ENCODE data around the gene MBD3. TPM values are rescaled to one million over a fixed set of nuclear protein-coding genes. Genes with fewer than 3 reads are reported as not detected.

MBD3 gene
- total and polyA plus RNA-seq, 8 donors: 39.8 to 154 (median 57.4) TPM

- no peak for DNase-seq
- H3K27ac ChIP-seq: no peak overlapping the region
- WGBS, 5 donors: 86 to 94% (median 91%) methylated on average over 17 of the region's 17 CpGs
- peaks cover 0 to 2% (median 0%) of the 10 kb centered on the region in 3 donors for H3K27me3 ChIP-seq
- peaks cover 6 to 10% (median 8%) of the 10 kb centered on the region in 4 donors for H3K4me1 ChIP-seq
- no peaks in the 10 kb centered on the region for H3K9me3 ChIP-seq
- H3K36me3 ChIP-seq: peaks cover 0 to 22% (median 9%) of the 10 kb centered on the region in 4 donors
- TF ChIP-seq POLR2A (IDR thresholded peaks at IDR 0.05) (no peak), CTCF (IDR thresholded peaks at IDR 0.05) (no peak), EP300 (IDR thresholded peaks at IDR 0.05) (no peak), POLR2AphosphoS5 (IDR thresholded peaks at IDR 0.05) (no peak)
- no peak overlapping the region for H3K4me3 ChIP-seq
- intact Hi-C loops (cut with DNase I; ENCODE audit: low total_unique reads): no loop called here
Measured at GRCh38 chr19:1561236-1561842, 31.3 kb downstream of the MBD3 start.

- H3K27ac ChIP-seq: no peak overlapping the region
- peaks cover 0 to under 1% (median 0%) of the 10 kb centered on the region in 4 donors for H3K4me1 ChIP-seq
- intact Hi-C loops (cut with DNase I; ENCODE audit: low total_unique reads): no loop called here
- H3K36me3 ChIP-seq: peaks cover 3 to 32% (median 19%) of the 10 kb centered on the region in 4 donors
- H3K4me3 ChIP-seq: no peak overlapping the region
- no peak for DNase-seq
- 59 to 83% (median 69%) methylated on average over 19 to 25 of the region's 25 CpGs for WGBS, 5 donors
- H3K27me3 ChIP-seq: no peaks in the 10 kb centered on the region
- TF ChIP-seq POLR2AphosphoS5 (IDR thresholded peaks at IDR 0.05): no peak
- TF ChIP-seq POLR2A (IDR thresholded peaks at IDR 0.05): no peak
- TF ChIP-seq CTCF (IDR thresholded peaks at IDR 0.05): no peak
- no peak for TF ChIP-seq EP300 (IDR thresholded peaks at IDR 0.05)
- H3K9me3 ChIP-seq: no peaks in the 10 kb centered on the region
Measured at GRCh38 chr19:1560286-1560882, 32.3 kb downstream of the MBD3 start.

- no peaks in the 10 kb centered on the region for H3K4me1 ChIP-seq
- 84 to 93% (median 89%) methylated on average over 8 to 12 of the region's 12 CpGs for WGBS, 5 donors
- peaks cover 4 to 37% (median 25%) of the 10 kb centered on the region in 4 donors for H3K36me3 ChIP-seq
- H3K27ac ChIP-seq: no peak overlapping the region
- no peak for DNase-seq
- H3K4me3 ChIP-seq: no peak overlapping the region
- no peaks in the 10 kb centered on the region for H3K9me3 ChIP-seq
- intact Hi-C loops (cut with DNase I; ENCODE audit: low total_unique reads): loop anchor here (10.0 kb wide), 1 partner anchor 266 kb away; no protein-coding TSS in a partner anchor
- no peaks in the 10 kb centered on the region for H3K27me3 ChIP-seq
- TF ChIP-seq POLR2A (IDR thresholded peaks at IDR 0.05): no peak
- no peak for TF ChIP-seq EP300 (IDR thresholded peaks at IDR 0.05)
- TF ChIP-seq POLR2AphosphoS5 (IDR thresholded peaks at IDR 0.05): no peak
- no peak for TF ChIP-seq CTCF (IDR thresholded peaks at IDR 0.05)
Measured at GRCh38 chr19:1558552-1558951, 34.1 kb downstream of the MBD3 start.

GRCh38 chr19:1556390-1557070, 36.1 kb downstream of the MBD3 start:
- Histone ChIP-seq H3K27me3 (no peaks in the 10 kb centered on the region), H3K9me3 (no peaks in the 10 kb centered on the region), H3K4me1 (no peaks in the 10 kb centered on the region), H3K36me3 (peaks cover 4 to 29% (median 22%) of the 10 kb centered on the region in 4 donors), H3K4me3 (no peak overlapping the region), H3K27ac (no peak overlapping the region)
- intact Hi-C loops (cut with DNase I; ENCODE audit: low total_unique reads): loop anchor here (10.0 kb wide), 1 partner anchor 268 kb away; no protein-coding TSS in a partner anchor
- no peak for TF ChIP-seq POLR2AphosphoS5 (IDR thresholded peaks at IDR 0.05)
- TF ChIP-seq CTCF (IDR thresholded peaks at IDR 0.05): no peak
- WGBS, 5 donors: 97 to 98% (median 98%) methylated on average over 28 to 66 of the region's 66 CpGs
- no peak for DNase-seq
